ENCODE measurements around the gene DNAH9.

DNAH9 gene

DNA sequence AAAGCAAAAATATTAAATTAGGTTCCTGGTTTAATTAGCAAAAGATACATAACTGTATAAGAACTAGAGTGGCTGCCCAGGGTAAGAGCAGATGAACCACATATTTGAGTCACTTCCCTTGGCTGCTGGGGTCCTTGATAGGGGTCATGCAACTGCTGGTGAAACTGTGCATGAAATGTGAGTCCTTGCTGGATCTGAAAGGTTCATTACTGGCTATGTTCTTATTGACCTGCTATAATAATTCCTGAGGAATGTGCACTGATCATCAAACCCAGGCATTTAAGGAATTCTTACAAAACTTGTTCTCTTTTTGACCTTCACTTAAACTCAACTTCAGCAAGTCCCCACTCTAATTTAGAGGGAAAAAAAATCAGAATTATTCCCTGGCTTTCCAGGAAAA is 215.6 kb downstream of the DNAH9 start:
- H3K9me3 ChIP-seq (ENCODE audit: low read length): no peaks in the 10 kb centered on the region
- no peaks in the 10 kb centered on the region for H3K27me3 ChIP-seq (ENCODE audit: insufficient read depth, low read length)

DNA sequence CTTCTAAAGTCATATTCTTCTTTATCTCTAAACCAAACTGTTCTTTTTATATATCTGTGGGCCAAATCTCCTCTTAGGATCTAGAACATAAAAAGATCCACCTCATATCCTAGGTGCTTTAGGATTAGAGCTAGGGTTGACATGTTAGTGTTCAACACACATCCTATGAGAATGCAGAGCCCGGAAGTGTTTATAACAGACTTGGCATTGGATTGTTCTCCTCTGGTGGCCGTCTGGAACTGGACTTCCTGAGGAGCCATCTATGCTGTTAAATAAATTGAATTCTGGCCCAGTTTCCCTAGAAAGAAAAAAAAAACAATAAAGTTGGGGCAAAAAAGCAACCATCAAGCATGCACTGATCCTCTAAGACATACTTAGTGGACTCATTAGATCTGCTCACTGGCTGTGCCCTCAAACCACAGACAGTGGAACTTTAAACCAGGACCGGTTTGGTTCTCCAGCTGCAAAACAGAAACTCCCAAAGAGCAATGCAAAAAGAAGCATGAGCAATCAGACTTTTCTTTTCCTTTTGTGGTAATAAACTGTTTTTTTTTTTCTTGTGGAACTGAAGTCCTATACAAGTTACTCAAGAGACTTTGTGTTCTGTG is 216.5 kb downstream of the DNAH9 start:
- H3K9me3 ChIP-seq (ENCODE audit: low read length): no peaks in the 10 kb centered on the region

More for the DNA sequence above, 215.6 kb downstream of the DNAH9 start:
- Histone ChIP-seq H3K36me3 (ENCODE audit: insufficient read depth, low read length) (no peaks in the 10 kb centered on the region), H2AFZ (ENCODE audit: low read depth, low read length) (no peak overlapping the region), H3K4me1 (ENCODE audit: insufficient read depth, low read length) (no peaks in the 10 kb centered on the region), H3K4me3 (ENCODE audit: low read length) (no peak overlapping the region)

DNA sequence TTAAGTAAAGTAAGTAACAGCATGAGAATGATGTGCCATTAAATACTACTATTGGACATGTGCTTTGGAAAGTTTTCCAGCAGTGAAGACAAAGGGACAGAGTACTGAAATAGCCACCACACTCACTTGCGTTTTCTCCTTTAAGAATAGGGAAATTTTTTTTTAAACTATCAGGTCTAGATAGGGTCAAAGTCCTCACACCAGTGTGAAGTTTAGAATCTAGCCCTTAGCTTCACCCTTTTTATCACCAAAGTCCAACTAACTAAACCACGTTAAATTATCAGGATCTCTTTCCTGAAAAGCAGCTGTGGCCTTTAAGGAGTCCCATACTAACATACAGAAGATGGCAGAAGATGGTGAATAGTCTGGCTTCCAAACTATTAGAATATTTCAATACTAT is 218.1 kb downstream of the DNAH9 start:
- Histone ChIP-seq H3K27me3 (ENCODE audit: insufficient read depth, low read length) (no peaks in the 10 kb centered on the region), H3K4me1 (ENCODE audit: insufficient read depth, low read length) (no peaks in the 10 kb centered on the region), H3K9me3 (ENCODE audit: low read length) (no peaks in the 10 kb centered on the region), H3K4me3 (ENCODE audit: low read length) (no peak overlapping the region), H3K36me3 (ENCODE audit: insufficient read depth, low read length) (no peaks in the 10 kb centered on the region), H2AFZ (ENCODE audit: low read depth, low read length) (no peak overlapping the region)

More for the DNA sequence above, 216.5 kb downstream of the DNAH9 start:
- Histone ChIP-seq H3K36me3 (ENCODE audit: insufficient read depth, low read length) (no peaks in the 10 kb centered on the region), H2AFZ (ENCODE audit: low read depth, low read length) (no peak overlapping the region), H3K4me1 (ENCODE audit: insufficient read depth, low read length) (no peaks in the 10 kb centered on the region), H3K27me3 (ENCODE audit: insufficient read depth, low read length) (no peaks in the 10 kb centered on the region), H3K4me3 (ENCODE audit: low read length) (no peak overlapping the region)

DNA sequence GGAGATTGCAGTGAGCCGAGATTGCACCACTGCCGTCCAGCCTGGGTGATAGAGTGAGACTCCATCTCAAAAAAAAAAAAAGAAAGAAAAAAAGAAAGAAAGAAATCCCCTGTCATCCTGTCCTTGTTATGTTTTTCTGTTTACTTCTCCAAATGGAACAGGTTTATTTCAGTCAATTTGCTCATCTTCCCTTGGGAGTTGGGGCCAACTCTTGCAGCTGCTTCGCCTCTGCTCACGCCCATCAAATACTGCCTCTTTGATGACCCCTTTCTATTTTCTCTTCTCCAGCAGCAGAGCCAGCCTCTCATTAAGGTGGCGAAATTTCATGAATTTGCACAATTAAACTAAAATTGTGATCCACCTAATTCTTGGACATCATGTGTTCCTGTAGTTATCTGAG is 225.6 kb downstream of the DNAH9 start:
- H3K36me3 ChIP-seq (ENCODE audit: insufficient read depth, low read length): no peaks in the 10 kb centered on the region
- H3K4me1 ChIP-seq (ENCODE audit: insufficient read depth, low read length): peaks cover 3% of the 10 kb centered on the region
- no peak overlapping the region for H2AFZ ChIP-seq (ENCODE audit: low read depth, low read length)
- no peak overlapping the region for H3K4me3 ChIP-seq (ENCODE audit: low read length)
- no peaks in the 10 kb centered on the region for H3K9me3 ChIP-seq (ENCODE audit: low read length)
- no peaks in the 10 kb centered on the region for H3K27me3 ChIP-seq (ENCODE audit: insufficient read depth, low read length)

DNA sequence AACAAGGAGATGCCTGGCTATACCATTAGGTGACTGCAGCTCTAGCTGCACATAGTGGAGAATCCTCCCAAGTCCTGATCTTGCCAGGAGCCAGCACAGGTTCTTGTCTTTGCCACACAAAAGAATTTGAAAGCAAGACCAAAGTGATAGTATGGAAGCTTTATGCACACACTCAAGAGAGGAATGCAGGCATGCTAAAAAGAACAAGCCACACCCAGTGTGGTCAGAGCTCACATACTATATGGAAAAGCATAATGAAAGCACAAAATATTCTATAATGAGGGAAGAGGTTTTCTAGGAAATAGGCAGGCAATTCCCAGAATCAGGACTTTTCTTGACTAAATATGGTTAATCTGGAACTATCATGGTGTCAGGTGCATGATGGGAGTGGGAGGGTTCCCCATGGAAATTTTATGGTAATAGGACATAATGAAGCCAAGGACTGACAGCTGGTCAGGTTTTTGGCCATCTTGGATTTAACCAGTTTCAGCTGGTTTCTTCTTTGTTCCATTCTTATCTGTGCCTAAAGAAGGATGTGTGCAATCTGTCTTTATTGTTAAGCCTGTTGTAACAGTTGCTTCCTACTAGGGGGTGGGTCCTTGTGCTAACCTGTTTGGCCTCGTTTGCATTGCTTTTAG is 227.4 kb downstream of the DNAH9 start:
- H3K36me3 ChIP-seq (ENCODE audit: insufficient read depth, low read length): no peaks in the 10 kb centered on the region
- no peaks in the 10 kb centered on the region for H3K9me3 ChIP-seq (ENCODE audit: low read length)
- H3K4me1 ChIP-seq (ENCODE audit: insufficient read depth, low read length): peaks cover 3% of the 10 kb centered on the region
- H3K4me3 ChIP-seq (ENCODE audit: low read length): no peak overlapping the region
- H3K27me3 ChIP-seq (ENCODE audit: insufficient read depth, low read length): no peaks in the 10 kb centered on the region
- peak overlapping the region; percentile 15 for H2AFZ ChIP-seq (ENCODE audit: low read depth, low read length)

DNA sequence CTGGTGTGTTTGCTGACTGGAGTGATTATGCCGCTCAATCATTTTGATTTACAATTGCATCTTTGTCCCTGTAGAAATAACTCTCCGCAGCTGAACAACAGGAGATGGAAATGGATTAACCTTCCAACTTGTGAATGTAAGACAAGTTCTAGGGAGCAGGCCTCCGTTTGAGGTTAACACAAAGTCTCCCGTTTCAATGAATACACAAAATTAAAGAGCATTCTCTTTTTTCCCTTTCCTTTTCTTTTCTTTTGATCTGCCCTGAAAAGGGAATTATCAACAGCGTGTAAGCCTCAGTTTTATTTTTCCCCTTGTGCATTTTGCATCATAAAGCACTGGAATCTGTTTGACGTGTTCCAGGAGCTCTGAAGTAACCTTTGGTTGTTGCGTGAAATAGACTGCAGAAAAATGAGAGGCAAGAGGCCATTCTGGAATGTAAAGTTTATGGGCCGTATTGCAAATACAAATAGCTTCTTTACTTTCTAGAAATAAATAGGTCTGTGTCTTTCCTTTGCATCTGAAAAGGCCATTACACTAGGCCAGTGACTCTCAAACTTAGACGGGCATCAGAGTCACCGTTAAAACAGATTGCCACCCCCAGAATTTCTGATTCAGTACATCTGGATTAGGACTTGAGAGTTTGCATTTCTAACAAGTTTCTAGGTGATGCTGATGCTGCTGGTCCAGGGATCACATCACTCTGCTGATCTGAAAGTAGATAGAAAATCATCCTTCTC is 234.3 kb downstream of the DNAH9 start:
- Histone ChIP-seq H3K36me3 (ENCODE audit: insufficient read depth, low read length) (no peaks in the 10 kb centered on the region), H3K4me1 (ENCODE audit: insufficient read depth, low read length) (peaks cover 3% of the 10 kb centered on the region), H3K27me3 (ENCODE audit: insufficient read depth, low read length) (no peaks in the 10 kb centered on the region), H2AFZ (ENCODE audit: low read depth, low read length) (no peak overlapping the region), H3K9me3 (ENCODE audit: low read length) (no peaks in the 10 kb centered on the region), H3K4me3 (ENCODE audit: low read length) (no peak overlapping the region)

DNA sequence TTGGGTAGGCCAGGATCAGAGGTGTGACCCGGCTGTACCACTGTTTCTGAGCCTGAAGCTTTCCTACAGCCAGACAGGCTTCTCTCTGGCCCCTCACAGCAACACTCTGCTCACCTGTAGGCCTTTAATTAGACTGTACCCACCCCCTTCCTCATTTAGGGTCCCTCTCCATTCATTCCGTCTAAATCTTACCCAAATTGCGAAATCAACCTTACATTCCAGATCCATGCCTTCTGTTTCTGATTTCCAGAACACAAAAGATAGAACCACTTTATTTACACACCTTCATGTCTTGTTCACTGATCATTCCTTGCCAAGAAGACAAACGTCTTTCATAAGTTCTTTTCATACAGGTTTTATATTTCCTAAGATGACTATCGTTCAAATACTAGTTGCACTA is 238.2 kb downstream of the DNAH9 start:
- Histone ChIP-seq H3K27me3 (ENCODE audit: insufficient read depth, low read length) (no peaks in the 10 kb centered on the region), H3K4me1 (ENCODE audit: insufficient read depth, low read length) (peaks cover 3% of the 10 kb centered on the region), H3K4me3 (ENCODE audit: low read length) (no peak overlapping the region), H3K36me3 (ENCODE audit: insufficient read depth, low read length) (no peaks in the 10 kb centered on the region), H2AFZ (ENCODE audit: low read depth, low read length) (no peak overlapping the region), H3K9me3 (ENCODE audit: low read length) (no peaks in the 10 kb centered on the region)

DNA sequence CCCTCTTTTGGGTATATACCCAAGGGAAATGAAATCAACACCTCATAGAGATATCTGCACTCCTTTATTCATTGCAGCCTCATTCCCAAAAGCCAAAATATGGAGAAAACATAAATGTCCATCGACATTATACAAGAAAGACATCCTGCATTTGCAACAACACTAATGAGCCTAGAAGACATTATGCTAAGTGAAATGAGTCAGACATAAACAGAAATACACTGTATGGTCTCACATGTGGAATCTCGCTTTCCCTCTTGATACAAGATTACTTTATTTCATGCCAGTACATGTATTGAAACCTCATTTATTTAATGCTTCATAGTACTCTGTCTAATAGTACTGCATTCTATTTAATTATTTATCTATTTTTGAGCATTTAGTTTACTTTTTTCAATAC is 241.8 kb downstream of the DNAH9 start:
- no peaks in the 10 kb centered on the region for H3K27me3 ChIP-seq (ENCODE audit: insufficient read depth, low read length)
- no peaks in the 10 kb centered on the region for H3K4me1 ChIP-seq (ENCODE audit: insufficient read depth, low read length)
- no peak overlapping the region for H2AFZ ChIP-seq (ENCODE audit: low read depth, low read length)
- no peaks in the 10 kb centered on the region for H3K36me3 ChIP-seq (ENCODE audit: insufficient read depth, low read length)
- H3K9me3 ChIP-seq (ENCODE audit: low read length): no peaks in the 10 kb centered on the region
- no peak overlapping the region for H3K4me3 ChIP-seq (ENCODE audit: low read length)

DNA sequence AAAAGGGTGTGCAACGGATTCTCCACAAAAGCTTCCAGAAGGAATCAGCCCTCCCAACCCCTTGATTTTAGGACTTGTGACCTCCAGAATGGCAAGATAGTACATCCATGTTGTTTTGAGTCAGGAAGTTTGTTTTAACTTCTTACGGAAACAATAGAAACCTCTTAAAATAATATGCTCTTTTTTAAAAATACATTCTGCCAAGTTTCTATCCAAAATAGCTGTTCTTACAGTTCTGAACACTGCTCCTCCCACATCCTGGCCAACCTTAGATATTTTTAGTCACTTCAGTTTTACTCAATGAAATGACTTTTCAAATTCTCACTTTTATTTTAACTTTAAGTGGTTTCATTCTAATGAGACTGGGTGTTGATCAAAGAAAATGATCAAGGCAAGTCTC is 242.6 kb downstream of the DNAH9 start:
- H3K9me3 ChIP-seq (ENCODE audit: low read length): no peaks in the 10 kb centered on the region
- no peaks in the 10 kb centered on the region for H3K4me1 ChIP-seq (ENCODE audit: insufficient read depth, low read length)
- no peaks in the 10 kb centered on the region for H3K27me3 ChIP-seq (ENCODE audit: insufficient read depth, low read length)
- H3K36me3 ChIP-seq (ENCODE audit: insufficient read depth, low read length): no peaks in the 10 kb centered on the region
- H3K4me3 ChIP-seq (ENCODE audit: low read length): no peak overlapping the region
- H2AFZ ChIP-seq (ENCODE audit: low read depth, low read length): no peak overlapping the region

DNA sequence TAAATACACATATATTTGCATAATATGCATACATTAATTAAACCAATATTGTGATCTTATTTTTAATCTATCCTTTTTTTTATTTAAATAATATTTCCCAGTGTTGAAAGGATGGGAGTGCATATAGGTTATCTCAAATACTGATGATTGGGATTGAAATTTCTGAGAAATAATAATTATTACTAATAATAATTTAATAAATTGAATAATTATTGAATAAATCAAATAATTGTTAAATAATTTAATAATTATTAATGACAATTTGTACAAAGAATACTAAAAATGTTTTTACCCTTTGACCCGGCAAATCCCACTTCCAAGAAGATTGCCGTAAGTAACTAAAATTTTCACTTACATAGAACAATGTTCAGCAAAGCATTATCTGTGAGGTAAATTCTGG is 250.1 kb downstream of the DNAH9 start:
- Histone ChIP-seq H3K4me3 (ENCODE audit: low read length) (no peak overlapping the region), H2AFZ (ENCODE audit: low read depth, low read length) (no peak overlapping the region), H3K27me3 (ENCODE audit: insufficient read depth, low read length) (no peaks in the 10 kb centered on the region), H3K9me3 (ENCODE audit: low read length) (no peaks in the 10 kb centered on the region), H3K4me1 (ENCODE audit: insufficient read depth, low read length) (peaks cover 3% of the 10 kb centered on the region), H3K36me3 (ENCODE audit: insufficient read depth, low read length) (no peaks in the 10 kb centered on the region)

DNA sequence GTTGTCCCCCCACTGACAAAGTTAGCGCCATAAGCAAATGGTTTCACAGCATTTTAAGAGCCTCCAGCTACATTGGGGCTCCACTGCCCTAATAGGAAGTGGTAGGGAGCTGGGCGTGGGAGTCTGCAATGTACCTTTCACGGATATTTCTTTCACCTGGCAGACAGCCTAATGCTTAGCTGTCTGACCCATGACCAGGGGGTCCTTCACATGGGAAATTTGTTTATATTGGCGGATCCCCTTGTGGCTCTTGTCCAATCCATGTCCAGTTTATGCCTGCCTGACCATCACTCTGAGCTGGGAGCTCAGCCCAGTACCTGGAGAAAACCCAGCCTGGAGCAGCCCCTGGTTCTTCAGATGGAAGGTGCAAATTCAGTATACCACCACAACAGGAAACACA is 254.0 kb downstream of the DNAH9 start:
- peaks cover 10% of the 10 kb centered on the region for H3K4me1 ChIP-seq (ENCODE audit: insufficient read depth, low read length)
- no peaks in the 10 kb centered on the region for H3K36me3 ChIP-seq (ENCODE audit: insufficient read depth, low read length)
- H3K9me3 ChIP-seq (ENCODE audit: low read length): no peaks in the 10 kb centered on the region
- no peak overlapping the region for H2AFZ ChIP-seq (ENCODE audit: low read depth, low read length)
- no peak overlapping the region for H3K4me3 ChIP-seq (ENCODE audit: low read length)
- H3K27me3 ChIP-seq (ENCODE audit: insufficient read depth, low read length): no peaks in the 10 kb centered on the region

DNA sequence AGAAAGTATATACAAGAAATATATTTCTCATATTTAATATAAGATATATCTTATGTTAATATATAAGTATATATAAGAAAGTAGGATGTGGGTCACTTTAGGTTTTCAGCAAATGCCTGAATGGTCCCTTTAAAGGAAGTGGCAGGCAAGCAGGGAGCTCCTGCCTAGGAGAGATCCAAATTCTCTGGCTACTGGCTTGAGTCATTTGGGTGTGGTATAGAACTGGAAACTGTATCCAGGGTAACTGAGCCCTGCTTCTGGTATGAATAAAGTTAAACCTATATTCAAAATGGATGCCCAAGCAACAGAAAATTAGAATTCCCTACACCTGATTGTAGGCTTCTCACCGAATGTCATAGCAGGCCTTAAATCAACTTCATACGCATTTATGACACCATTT is 254.6 kb downstream of the DNAH9 start:
- H3K36me3 ChIP-seq (ENCODE audit: insufficient read depth, low read length): no peaks in the 10 kb centered on the region
- H3K4me1 ChIP-seq (ENCODE audit: insufficient read depth, low read length): peaks cover 10% of the 10 kb centered on the region
- no peak overlapping the region for H3K4me3 ChIP-seq (ENCODE audit: low read length)
- H3K27me3 ChIP-seq (ENCODE audit: insufficient read depth, low read length): no peaks in the 10 kb centered on the region
- H2AFZ ChIP-seq (ENCODE audit: low read depth, low read length): no peak overlapping the region
- H3K9me3 ChIP-seq (ENCODE audit: low read length): no peaks in the 10 kb centered on the region

DNA sequence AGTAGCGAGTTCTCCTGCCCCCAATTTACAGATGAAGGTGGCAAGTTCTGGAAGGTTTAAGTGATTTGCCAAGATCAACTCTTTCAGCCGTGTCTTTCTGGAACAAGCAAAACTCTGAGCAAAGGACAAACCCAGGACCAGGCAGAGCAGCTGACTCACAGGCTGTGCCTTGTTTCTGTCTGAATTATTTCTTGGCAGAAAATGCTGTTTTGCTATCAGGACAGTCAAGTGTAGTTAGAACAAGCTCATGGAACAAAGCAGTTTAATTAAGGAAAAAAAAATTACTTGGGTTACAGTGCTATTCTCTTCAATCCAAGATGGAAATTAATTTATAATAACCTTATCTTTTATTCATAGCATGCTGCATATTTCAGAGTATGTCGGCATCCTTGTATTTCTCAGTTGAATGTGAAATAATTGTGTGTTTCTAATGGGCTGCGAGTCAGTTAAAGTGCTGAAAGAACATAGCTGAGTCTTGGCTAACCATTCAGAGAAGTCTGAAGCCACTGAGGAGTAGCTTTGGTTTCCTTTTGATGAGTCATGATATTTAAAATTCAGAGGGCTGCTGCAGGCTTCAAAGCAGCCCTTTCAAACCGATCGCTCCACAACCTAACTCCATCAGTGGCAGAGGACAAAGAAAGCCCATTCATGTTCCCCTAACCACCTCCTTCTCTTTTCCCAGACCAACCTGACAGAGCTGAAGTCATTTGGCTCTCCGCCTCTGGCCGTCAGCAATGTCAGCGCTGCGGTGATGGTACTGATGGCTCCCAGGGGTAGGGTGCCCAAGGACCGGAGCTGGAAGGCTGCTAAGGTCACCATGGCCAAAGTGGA is 255.3 kb downstream of the DNAH9 start:
- no peaks in the 10 kb centered on the region for H3K36me3 ChIP-seq (ENCODE audit: insufficient read depth, low read length)
- no peaks in the 10 kb centered on the region for H3K9me3 ChIP-seq (ENCODE audit: low read length)
- no peak overlapping the region for H2AFZ ChIP-seq (ENCODE audit: low read depth, low read length)
- H3K4me3 ChIP-seq (ENCODE audit: low read length): no peak overlapping the region
- peaks cover 10% of the 10 kb centered on the region for H3K4me1 ChIP-seq (ENCODE audit: insufficient read depth, low read length)
- no peaks in the 10 kb centered on the region for H3K27me3 ChIP-seq (ENCODE audit: insufficient read depth, low read length)
